HG03025 (cell line): ENCODE data around the gene DLL4.
A peak's percentile ranks its signal among the peaks of the same experiment; 100 is the strongest.

ENCODE experiments used
- ATAC-seq: cut with Tn5 transposase; IDR thresholded peaks from one replicate; pipeline ENCODE4 v1.9.1; 2021; ENCODE audit warnings: mild to moderate bottlenecking, moderate library complexity; ENCODE audit not compliant: unreplicated experiment, low FRiP score

DLL4 gene

DNA sequence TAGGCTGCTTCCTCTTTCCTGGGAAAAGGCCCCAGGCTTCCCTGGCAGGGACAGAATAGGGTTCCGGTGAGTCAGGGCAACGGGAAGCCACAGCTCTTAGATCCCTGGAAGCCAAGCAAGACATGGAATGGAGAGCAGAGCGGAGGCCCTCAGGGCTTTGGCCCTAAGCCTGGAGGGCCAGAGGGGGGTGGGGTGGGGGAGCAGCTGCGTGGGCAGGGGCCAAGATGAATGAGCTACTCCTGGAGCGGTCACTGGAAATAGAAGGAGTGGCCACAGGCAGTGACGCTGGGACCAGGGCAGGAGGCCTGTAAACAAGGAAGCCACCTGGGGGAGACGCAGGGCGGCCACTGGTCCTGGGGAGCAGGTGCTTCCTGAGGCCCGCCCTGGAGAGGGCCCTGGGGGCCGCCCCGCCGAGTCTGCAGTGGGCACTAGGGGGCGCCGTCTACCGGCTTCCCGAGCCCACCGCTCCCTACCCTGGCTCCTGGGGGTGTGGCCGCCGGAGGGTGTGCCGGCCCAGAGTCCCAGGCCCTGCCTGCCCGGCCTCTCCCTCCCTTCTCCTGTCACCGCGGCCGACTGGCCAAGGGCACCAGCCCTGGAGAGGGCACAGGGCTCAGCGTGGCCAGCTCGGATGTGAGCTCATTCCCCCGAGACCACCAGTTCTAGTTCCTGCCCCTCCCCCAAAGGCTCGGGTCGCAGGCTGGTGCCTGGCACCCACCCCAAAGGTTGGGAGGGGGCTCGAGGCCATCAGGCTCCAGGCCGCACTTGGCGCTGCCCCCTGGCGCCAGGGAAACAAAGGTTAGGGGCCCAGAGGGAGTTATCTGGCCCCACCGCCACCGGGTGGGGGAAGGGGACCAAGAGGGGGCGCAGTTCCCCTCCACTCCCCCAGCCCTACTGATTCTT is 22.8 kb upstream of the DLL4 start:
- ATAC-seq, result peak; percentile 47

DNA sequence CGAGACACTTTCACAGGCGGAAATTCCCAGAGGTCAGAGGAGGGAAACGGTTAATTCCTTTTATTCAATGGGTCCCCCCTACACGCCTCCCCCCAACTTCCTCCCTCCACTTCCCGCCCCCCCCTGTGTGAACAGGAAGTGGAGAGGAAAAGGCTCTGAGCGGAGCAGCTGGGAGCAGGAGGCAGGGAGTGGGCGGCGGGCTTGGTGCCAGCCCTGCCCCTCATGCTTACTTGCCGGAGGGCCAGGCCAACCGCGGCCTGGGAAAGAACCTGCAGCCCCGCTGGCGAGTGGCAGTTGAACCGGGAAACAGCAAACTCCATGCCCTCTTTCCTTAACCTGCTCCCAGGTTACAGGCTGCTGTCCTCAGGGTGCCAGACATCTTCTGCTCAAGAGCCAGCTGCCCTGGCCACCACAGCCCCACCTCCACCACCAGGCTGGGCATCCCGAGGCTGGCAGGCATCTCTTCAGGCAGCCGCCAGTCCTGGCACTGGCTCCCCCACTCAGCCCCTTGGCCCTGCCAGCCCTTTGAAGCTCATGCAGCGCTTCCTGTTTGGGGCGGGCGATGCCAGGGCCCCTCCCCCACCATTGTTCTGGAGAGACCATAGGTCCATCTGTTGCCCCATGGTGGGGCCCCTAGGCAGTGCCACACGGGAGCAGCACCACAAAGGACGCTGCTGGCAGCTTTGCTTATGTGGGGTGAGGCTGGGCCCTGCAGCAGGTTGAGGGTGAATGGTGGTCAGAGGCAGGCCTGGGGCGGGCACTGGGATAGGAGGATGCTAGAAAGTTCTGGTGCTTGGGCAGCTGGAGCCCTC is 21.9 kb upstream of the DLL4 start:
- no peak for ATAC-seq

DNA sequence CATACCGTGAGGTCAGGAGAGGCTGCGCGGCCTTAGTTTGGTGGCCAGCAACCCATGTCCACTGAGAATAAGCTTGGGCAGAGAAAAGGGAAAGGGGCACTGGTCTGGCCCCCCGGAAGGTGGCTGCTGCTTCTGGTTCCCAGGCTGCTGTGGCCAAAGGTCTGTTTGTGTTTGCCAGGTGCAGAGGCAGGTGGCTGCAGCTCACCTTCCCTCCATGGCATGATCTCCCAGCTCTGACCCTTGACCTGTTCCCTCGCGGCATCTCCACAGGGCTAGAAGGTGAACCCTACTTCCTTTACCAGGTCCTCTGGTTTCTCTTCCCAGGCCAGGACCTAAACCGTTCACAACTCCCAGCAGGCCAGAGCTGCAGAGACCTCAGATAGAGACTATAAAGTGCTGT is 21.0 kb upstream of the DLL4 start:
- ATAC-seq, result no peak

DNA sequence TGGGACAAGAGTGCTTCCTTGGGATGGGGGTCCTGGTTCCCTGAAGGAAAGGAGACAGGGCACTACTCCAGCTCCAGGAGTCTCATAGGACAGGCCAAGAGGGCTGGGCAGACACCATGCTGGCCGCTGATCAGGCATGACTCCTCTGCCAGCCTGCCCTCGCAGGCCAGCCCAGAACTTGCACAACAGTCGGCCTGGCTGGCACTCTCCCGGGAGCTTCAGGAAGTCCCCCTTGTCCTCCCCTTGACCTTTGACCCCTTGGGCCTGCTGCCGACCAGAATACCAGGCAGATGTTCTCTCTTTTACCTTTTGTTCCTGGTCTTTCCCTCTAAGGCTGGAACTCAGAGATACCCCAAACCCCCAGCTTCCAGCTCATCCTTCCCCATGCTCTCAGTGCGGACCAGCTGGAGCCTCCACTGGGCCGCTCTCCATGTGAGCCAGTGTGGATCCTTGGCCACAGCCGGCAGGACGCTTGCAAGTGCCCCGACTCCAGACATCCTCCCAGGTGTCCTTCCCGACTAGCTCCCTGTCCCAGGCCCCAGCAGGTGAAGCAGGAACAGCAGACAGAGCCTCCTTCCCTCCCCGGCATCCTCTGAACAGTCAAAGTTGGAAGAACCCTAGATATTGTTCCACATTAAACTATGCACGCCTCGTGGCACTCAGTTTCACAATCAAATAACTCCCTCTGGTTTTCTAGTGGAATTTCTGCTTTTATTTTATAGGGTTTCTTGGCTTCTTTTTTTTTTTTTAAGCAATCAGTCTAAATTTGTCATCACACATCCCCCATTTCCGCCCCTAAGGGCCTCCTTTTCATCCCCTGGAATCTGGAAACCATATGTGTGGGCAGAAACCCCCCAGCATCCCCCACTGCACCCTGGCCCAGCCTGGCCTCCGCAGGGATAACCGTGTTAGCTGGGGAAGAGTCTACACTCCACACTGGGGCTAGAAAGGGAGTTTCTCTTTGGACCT is 19.2 kb upstream of the DLL4 start:
- no peak for ATAC-seq

DNA sequence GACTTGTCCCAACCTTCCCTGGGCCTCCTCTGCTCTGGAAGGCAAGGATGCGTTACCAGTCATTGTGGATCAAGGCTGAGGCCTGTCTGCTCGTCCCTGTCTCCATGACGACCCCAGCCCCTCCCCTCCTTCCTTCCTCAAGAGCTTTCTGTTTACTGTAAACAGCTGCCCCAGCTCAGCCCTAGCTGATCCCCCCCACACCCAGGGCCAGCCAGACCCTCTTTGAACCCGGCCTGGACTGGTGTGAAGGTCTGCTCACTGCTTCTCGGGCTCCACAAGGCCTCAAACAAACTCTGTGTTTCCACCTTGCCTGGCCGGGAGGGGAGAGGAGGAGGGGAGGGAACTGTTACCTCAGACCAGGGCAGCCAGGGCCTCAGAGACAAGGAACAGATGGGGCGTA is 18.0 kb upstream of the DLL4 start:
- no peak for ATAC-seq

DNA sequence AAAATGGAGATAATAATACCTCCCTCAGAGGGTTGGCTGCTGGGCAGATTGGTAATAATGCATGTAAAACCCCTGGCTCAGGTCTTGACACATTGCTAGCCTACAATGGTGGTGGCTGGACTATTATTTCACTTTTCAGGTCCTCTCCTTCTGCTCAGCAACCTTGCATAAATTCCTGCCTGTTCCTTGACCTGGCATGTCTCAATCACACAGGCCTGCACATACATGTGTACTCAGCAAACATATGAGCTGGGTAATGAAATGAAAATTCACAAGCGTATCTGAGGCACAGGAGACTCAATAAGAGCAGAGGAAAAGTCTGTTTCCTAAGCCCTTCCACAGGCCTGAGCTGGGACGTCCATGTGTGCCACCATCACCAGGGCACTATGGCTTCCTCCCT is 17.4 kb upstream of the DLL4 start:
- ATAC-seq, result no peak

DNA sequence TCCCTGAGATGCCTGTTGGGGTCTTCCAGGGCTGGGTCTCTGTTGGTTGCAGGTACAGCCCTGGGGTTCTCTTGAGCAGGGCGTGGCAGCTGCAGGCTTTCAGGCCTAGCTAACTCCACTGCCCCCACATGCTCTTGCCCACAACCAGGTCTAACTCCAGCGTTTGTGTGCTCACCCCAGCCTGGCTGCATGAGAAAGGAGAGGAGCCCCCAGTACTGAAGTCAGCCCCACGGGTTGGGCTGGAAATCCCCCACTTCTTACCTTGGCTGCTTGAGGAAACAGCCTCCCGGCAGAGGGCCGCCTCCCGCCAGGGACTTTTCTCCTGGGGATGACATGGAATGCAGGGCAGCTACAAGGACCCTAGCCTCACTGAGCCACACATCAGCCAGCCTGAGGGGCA is 16.7 kb upstream of the DLL4 start:
- ATAC-seq, result no peak

DNA sequence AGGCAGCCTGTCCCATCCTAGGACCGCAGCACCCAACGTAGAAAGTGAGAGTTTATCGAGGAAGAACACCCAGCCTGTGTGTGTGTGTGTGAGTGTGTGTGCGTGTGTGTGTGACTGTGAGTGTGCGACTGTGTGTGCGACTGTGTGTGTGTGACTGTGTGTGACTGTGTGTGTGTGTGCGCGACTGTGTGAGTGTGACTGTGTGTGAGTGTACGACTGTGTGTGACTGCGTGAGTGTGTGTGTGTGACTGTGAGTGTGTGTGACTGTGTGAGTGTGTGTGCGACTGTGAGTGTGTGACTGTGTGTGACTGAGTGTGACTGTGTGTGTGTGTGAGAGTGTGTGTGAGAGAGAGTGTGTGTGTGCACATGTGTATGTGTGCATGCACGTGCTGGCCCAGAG is 15.1 kb upstream of the DLL4 start:
- ATAC-seq, result no peak

DNA sequence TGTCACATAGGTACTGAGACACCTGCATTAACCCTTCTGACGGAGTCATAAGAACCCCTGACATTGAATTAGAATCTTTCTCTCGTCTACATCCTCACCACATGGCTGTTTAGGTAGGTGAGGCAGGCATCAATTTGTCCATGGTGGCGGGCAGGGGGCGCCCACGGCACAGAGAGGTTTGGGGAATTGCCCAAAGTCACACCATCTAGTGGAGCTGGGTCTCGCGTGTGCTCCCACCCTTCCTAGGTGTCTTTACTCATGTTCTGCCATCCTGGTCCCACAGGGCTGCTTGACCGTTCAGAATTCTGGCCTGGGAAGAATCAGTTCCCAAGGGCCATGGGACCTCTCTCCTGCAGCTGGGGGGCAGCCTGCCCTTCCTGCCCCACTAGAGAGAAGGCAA is 14.7 kb upstream of the DLL4 start:
- ATAC-seq, result no peak

DNA sequence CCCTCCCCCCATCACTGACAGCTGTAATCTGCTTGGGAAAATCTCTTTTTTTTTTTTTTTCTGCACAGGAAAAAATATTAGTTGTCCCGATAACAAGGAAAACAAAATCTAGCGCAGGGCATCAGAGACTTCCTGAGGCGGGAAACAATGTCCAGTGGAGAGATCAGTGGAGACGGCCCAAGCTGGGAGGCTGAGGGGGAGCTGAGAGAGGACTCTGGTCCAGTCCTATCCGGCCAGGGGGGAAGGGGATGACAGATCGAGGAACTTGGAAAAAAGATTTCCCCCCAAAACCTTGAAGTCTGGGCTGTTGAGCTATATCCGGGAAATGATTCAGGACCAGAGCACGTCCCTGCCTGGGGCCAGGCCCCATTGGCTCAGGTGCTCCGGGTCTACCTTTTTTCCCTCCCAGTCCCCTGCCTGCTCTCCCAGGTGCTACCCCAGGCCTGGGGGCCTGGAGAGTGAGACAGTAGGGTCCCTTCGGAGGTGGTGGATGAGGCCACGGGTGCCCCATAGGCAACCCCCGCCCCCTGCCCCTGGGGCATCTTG is 14.0 kb upstream of the DLL4 start:
- ATAC-seq, result no peak

DNA sequence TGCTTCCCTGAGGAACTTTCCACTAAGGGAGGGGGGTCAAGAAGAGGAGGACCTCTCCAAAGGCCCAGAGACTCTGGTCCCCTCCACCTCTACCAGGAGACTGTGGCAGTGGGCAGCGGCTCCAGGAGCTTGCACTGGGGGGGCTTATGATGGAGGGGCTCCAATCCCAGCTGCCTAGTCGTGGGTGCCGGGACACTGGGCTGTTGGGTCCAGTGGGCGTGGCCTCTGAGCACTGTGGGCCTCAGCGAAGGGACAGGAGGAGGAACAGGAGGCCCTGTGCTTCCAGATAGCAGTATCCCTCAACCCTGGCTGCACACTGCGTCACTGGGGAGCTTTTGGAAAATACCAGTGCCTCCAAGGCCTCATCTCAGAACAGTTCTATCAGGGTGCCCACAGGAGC is 13.5 kb upstream of the DLL4 start:
- ATAC-seq, result no peak

DNA sequence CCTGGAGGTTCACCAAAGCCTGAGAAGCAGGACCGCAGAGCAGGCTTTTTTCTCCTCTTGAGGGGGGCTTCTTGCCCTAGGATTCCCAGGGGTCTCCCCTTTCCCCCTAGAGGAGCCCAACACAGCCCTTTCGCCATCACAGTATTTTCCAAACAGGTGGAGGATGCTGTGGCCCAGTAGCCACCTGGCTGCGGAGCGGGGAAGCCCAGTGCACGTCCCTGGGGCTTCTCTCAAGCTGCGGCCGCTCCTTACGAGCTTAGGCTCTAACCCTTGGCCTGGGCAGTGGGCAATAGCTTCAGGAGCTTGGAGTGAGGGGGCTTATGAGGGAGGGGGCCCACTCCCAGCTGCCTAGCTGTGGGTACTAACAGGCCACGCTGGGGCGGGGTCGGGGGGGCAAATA is 11.6 kb upstream of the DLL4 start:
- ATAC-seq, result no peak

DNA sequence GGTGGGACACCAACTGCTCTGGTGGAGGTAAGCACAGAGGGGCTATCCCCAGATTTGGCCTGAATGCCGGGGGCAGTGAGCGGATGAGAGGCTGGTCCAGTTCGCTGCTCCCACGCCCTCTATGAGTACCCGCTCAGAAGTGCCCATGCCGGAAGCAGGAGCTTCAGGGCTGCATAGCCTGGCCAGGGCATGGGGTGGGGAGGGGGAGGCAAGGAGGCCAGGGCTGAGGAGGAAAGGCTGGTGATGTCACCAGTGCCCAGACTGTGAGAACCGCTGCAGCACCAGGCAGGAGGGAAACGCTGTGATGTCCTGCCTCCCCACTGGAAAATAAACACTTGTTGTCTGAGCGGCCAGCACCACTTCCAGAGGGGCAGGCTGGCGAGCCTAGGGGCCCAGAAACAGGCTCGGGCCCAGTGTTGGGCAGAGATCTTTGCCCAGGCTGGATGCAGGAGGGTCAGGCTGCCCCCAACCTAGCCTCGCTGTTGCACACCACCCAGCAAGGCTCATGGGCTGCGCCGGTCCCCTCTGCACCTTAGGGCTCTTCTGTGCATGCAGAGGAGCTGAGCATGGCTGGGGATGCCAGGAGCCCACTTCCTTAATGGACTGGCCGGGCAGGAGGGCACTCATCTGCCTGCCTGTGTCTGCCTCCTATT is 10.9 kb upstream of the DLL4 start:
- ATAC-seq, result no peak

DNA sequence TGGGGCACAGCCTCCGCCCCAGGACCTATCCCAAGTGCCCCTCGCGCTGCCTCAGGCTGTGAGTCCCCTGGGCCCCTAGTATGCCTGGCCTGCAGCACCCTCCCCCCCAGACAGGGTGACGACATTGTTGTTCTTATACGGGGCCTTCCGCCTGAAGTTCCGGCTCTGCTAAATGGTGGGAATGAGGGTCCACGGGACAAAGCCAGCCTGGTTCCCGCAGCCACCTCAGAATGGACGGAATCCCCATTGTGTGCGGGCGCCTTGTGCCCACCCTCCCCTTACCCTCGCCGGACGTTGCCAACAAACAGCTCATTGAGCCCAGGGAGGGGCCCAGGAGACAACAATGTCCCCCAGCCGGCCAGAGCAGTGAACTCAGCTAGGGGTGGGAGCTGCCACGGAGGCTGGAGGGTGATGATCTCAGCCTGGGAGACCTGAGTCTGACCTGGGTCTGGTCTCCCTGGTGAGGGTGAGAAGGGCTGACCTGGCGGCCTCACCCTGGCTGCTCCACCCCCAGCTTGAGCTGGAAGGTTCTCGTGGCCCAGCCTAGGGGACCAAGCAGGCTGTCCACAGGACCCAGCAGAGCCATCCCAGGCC is 10.2 kb upstream of the DLL4 start:
- ATAC-seq, result no peak

DNA sequence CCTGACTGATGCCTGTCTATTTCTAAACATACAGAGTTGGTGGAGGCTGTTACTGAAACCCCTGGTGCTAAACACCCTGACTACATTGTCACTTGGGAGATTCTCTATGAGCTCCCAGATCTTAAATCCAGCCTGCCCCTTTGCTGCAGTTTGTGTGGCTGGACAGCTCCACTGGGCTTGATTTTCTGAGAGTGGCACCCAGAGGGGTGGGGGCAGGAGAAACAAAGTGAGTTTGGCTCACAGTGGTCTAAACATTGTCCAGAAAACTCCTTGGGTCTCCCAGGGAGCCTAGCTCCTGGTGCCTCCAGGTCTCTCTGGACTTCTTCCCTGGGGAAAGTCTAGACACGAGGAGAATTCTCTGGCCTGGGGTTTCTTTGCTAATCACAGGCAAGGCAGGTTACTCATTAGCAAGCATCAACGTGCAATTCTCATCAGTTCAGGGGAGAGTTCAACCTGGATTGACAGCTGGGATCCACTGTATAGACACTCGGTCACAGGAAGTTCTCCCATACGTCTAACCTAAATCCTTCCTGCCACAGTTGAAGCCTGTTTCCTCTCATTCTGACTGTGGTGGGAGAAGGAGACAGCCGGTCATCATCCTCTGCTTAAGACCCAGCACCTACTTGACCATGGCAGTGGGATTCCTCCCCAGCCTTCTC is 7.1 kb upstream of the DLL4 start:
- no peak for ATAC-seq

DNA sequence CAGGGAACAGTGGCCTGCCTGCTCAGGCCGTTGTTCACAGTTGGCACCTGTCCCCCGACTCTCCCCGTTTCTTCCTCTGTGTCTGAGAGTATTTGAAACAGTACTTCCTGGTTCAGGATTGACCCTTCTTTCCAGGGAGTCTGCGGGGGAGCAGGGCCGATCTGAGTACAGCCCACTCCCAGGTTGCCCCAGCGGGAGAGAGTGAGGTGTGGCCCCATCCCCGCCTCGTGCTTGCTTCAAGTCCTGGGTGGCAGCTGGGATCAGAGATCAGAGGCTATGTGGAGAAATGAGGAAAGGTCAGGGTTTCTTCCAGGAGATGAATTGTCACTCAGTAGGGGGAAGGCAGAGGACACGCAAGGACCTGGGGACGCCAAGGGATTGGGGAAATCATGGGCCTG is 6.5 kb upstream of the DLL4 start:
- ATAC-seq, result no peak

DNA sequence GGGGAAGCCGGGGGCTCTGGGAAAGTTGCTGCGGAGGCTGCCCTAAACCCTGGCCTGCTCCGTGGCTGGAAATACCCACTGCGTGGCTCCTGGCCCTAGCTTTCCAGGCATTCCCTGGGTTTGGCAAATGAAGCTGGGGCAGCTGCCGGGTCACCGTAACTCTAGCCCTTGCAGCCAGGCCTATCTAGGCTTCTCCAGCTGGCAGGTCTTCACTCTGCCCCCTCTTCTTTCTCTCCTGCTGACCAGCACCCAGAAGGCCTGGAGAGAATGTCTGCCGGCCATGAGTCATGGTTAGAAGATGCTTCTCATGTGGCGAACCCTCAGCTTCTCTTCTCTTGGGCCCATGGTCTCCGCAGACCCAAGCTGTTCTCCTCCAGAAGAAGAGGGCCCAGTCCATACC is 5.6 kb upstream of the DLL4 start:
- no peak for ATAC-seq

DNA sequence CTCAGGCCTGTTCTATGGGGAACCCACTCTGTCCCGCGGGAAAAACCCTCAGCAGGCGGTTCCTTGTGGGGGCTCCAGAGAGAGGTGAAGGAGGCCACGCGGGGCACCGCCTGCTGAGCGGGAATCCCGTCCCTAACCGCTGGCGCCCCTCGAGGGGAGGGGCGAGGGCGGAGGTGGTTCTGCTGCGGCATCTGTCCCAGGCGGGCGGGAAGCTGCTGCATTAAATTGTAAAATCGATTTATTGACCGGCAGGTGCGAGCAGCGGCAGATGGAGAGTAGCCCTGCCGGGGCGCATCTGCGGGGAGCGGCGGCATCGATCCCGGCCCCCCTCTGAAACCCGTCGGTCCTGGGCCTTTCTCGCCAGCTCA is 3.7 kb upstream of the DLL4 start:
- ATAC-seq, result no peak
